ENCODE data around the gene CNTN4. TPM values are rescaled to one million over a fixed set of nuclear protein-coding genes. Genes with fewer than 3 reads are reported as not detected.

CNTN4 gene
- total RNA-seq, 1 experiment from 2014 or later = 5.7 TPM

DNA sequence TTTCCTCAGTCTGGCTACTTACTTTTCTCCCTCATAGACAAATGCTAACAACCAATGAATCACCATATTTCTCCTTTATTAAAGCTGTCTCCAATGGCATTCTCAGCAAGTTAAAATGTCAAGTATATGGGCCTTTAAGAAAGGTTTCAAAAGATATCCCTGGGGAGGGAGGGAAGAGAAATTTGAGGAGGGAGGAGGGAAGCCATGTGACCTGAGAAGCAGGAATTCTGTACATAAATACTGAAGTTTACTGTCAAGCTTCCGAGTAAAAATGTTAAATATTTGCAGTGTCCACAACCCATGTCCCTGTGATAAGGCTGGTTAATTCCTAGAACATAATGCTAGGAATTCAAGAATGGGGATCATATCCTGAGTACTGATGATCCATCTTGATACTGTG lies 175.9 kb downstream of the CNTN4 start:
- no peak for DNase-seq (ENCODE audit: low spot score)
- Histone ChIP-seq H3K27me3 (replicated peaks; ENCODE audit: insufficient read depth, low read depth, low read length, poor library complexity) (no peaks in the 10 kb centered on the region), H3K36me3 (ENCODE audit: insufficient read depth, low read length, poor library complexity, severe bottlenecking) (no peaks in the 10 kb centered on the region), H3K4me3 (ENCODE audit: low read depth, low read length, poor library complexity, severe bottlenecking) (no peak overlapping the region), H3K4me1 (ENCODE audit: insufficient read depth, low read length, poor library complexity, severe bottlenecking) (no peaks in the 10 kb centered on the region), H3K9me3 (ENCODE audit: low read depth, low read length, poor library complexity, severe bottlenecking) (peaks cover 3% of the 10 kb centered on the region), H3K27ac (ENCODE audit: low read depth, low read length, poor library complexity, severe bottlenecking) (no peak overlapping the region)
- no TSS peak for BruUV-seq (replicated peaks)
- ChIA-PET CTCF (no interaction called here), POLR2A (ENCODE audit: low non-redundant PET) (no interaction called here)
- TF ChIP-seq, protein P1, sequence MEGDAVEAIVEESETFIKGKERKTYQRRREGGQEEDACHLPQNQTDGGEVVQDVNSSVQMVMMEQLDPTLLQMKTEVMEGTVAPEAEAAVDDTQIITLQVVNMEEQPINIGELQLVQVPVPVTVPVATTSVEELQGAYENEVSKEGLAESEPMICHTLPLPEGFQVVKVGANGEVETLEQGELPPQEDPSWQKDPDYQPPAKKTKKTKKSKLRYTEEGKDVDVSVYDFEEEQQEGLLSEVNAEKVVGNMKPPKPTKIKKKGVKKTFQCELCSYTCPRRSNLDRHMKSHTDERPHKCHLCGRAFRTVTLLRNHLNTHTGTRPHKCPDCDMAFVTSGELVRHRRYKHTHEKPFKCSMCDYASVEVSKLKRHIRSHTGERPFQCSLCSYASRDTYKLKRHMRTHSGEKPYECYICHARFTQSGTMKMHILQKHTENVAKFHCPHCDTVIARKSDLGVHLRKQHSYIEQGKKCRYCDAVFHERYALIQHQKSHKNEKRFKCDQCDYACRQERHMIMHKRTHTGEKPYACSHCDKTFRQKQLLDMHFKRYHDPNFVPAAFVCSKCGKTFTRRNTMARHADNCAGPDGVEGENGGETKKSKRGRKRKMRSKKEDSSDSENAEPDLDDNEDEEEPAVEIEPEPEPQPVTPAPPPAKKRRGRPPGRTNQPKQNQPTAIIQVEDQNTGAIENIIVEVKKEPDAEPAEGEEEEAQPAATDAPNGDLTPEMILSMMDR (conservative IDR thresholded peaks at IDR 0.05; ENCODE audit: low read depth, low read length) = no peak
- TF ChIP-seq EZH2 (IDR thresholded peaks at IDR 0.05; ENCODE audit: borderline replicate concordance, low read depth, low read length, poor library complexity, severe bottlenecking) = no peak
- intact Hi-C loops (cut with micrococcal nuclease; ENCODE audit: unreplicated experiment) = no loop called here

DNA sequence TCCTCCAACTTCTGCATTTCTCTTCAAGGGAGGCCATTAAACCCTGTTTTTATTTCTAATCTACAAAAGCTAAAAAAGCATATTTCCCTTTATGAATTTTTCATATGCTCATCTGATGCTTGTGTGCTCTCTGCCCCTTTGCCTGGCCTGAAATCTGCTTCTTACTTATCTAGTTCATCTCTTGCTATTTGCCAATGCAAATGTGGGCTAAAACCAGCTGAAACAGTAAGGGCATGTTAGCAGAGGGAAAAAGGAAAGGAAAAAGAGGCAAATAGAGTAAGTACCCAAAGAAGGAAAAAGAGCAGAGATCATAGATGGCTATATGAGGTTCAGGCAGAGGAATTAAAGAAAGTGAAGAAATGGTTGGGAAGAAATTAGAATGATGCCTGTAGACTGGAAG lies 185.2 kb downstream of the CNTN4 start:
- no peak overlapping the region for H3K4me3 ChIP-seq (ENCODE audit: low read depth, low read length, poor library complexity, severe bottlenecking)
- no peaks in the 10 kb centered on the region for H3K36me3 ChIP-seq (ENCODE audit: insufficient read depth, low read length, poor library complexity, severe bottlenecking)
- H3K9me3 ChIP-seq (ENCODE audit: low read depth, low read length, poor library complexity, severe bottlenecking) = peaks cover 6% of the 10 kb centered on the region
- no TSS peak for BruUV-seq (replicated peaks)
- no peak overlapping the region for H3K27ac ChIP-seq (ENCODE audit: low read depth, low read length, poor library complexity, severe bottlenecking)
- POLR2A ChIA-PET (ENCODE audit: low non-redundant PET) = no interaction called here
- H3K27me3 ChIP-seq (replicated peaks; ENCODE audit: insufficient read depth, low read depth, low read length, poor library complexity) = no peaks in the 10 kb centered on the region
- CTCF ChIA-PET = no interaction called here
- H3K4me1 ChIP-seq (ENCODE audit: insufficient read depth, low read length, poor library complexity, severe bottlenecking) = no peaks in the 10 kb centered on the region
- intact Hi-C loops (cut with micrococcal nuclease; ENCODE audit: unreplicated experiment) = no loop called here
- DNase-seq (ENCODE audit: low spot score) = no peak
- no peak for TF ChIP-seq EZH2 (IDR thresholded peaks at IDR 0.05; ENCODE audit: borderline replicate concordance, low read depth, low read length, poor library complexity, severe bottlenecking)
- TF ChIP-seq, protein P1 (conservative IDR thresholded peaks at IDR 0.05; ENCODE audit: low read depth, low read length) = no peak

- CTCF ChIA-PET = no interaction called here
- intact Hi-C loops (cut with micrococcal nuclease; ENCODE audit: unreplicated experiment) = no loop called here
- Histone ChIP-seq H3K9me3 (ENCODE audit: low read depth, low read length, poor library complexity, severe bottlenecking) (no peaks in the 10 kb centered on the region), H3K27ac (ENCODE audit: low read depth, low read length, poor library complexity, severe bottlenecking) (no peak overlapping the region), H3K4me3 (ENCODE audit: low read depth, low read length, poor library complexity, severe bottlenecking) (no peak overlapping the region), H3K4me1 (ENCODE audit: insufficient read depth, low read length, poor library complexity, severe bottlenecking) (no peaks in the 10 kb centered on the region), H3K36me3 (ENCODE audit: insufficient read depth, low read length, poor library complexity, severe bottlenecking) (no peaks in the 10 kb centered on the region), H3K27me3 (replicated peaks; ENCODE audit: insufficient read depth, low read depth, low read length, poor library complexity) (no peaks in the 10 kb centered on the region)
- POLR2A ChIA-PET (ENCODE audit: low non-redundant PET) = no interaction called here
- no peak for TF ChIP-seq EZH2 (IDR thresholded peaks at IDR 0.05; ENCODE audit: borderline replicate concordance, low read depth, low read length, poor library complexity, severe bottlenecking)
- TF ChIP-seq, protein P1 (conservative IDR thresholded peaks at IDR 0.05; ENCODE audit: low read depth, low read length) = no peak
- no TSS peak for BruUV-seq (replicated peaks)
- no peak for DNase-seq (ENCODE audit: low spot score)
Observed at GRCh38 chr3:2300938-2301337, 202.3 kb downstream of the CNTN4 start.

Data from A673 (cell line).